ENCODE measurements around the gene TMOD2. TPM values are rescaled to one million over a fixed set of nuclear protein-coding genes. Genes with fewer than 3 reads are reported as not detected.
"Not testable (repeated sequence)": the region's sequence is repeated elsewhere in the genome, so short reads cannot be mapped to it uniquely, and the experiment has no call there.

The TMOD2 gene
- total and polyA plus RNA-seq, 11 donors: 1.3 to 10.9 (median 6.1) TPM

GRCh38 chr15:51782357-51782896, 31.0 kb downstream of the TMOD2 start:
- intact Hi-C loops (cut with DNase I): loop anchor here in 1 of 10 donors (10.0 kb wide), 1 partner anchor 122 kb away; no protein-coding TSS in a partner anchor
- TF ChIP-seq CTCF (IDR thresholded peaks at IDR 0.05) (peak in 4 of 12 donors; percentile 14 to 29 (median 22)), POLR2A (IDR thresholded peaks at IDR 0.05) (no peak)
- DNase-seq (no peak), ATAC-seq (no peak)
- Histone ChIP-seq H3K27me3 (no peaks in the 10 kb centered on the region), H3K4me3 (no peak overlapping the region), H3K27ac (no peak overlapping the region), H3K4me1 (no peaks in the 10 kb centered on the region), H3K9me3 (no peaks in the 10 kb centered on the region), H3K36me3 (peaks cover 0 to 77% (median 46%) of the 10 kb centered on the region in 9 donors)
- WGBS, 4 donors: 80 to 88% (median 81%) methylated on average over 7 of the region's 7 CpGs

- intact Hi-C loops (cut with DNase I): loop anchor here in 1 of 10 donors (10.0 kb wide), 1 partner anchor 121 kb away; no protein-coding TSS in a partner anchor
- ATAC-seq: no peak
- no peaks in the 10 kb centered on the region for H3K27me3 ChIP-seq
- 95 to 97% (median 96%) methylated on average over 3 of the region's 3 CpGs for WGBS, 4 donors
- peaks cover 0 to 72% (median 45%) of the 10 kb centered on the region in 9 donors for H3K36me3 ChIP-seq
- no peak overlapping the region for H3K27ac ChIP-seq
- no peak overlapping the region for H3K4me3 ChIP-seq
- H3K9me3 ChIP-seq: no peaks in the 10 kb centered on the region
- no peak for DNase-seq
- TF ChIP-seq POLR2A (IDR thresholded peaks at IDR 0.05) (no peak), CTCF (IDR thresholded peaks at IDR 0.05) (no peak)
- H3K4me1 ChIP-seq: no peaks in the 10 kb centered on the region
These were observed 32.6 kb downstream of the TMOD2 start for GRCh38 chr15:51783967-51784366.

GRCh38 chr15:51787130-51787529, 35.7 kb downstream of the TMOD2 start:
- not testable (repeated sequence) for ATAC-seq, H3K9me3 ChIP-seq, H3K27ac ChIP-seq, H3K4me1 ChIP-seq, H3K27me3 ChIP-seq, H3K4me3 ChIP-seq, DNase-seq
- intact Hi-C loops (cut with DNase I): loop anchor here in 1 of 10 donors (10.0 kb wide), 1 partner anchor 118 kb away; no protein-coding TSS in a partner anchor
- H3K36me3 ChIP-seq: peaks cover 0 to 47% (median 31%) of the 10 kb centered on the region in 9 donors
- 90 to 98% (median 94%) methylated on average over 8 to 11 of the region's 11 CpGs for WGBS, 4 donors

- not testable (repeated sequence) for H3K27me3 ChIP-seq, ATAC-seq, H3K36me3 ChIP-seq, H3K4me3 ChIP-seq, H3K9me3 ChIP-seq, DNase-seq, H3K27ac ChIP-seq
- intact Hi-C loops (cut with DNase I): loop anchor here in 2 of 10 donors (5.0 to 10.0 kb wide), 2 partner anchors 90 to 112 kb away; no protein-coding TSS in a partner anchor
- H3K4me1 ChIP-seq: peaks cover 0 to 19% (median 5%) of the 10 kb centered on the region in 12 donors
- 96 to 99% (median 97%) methylated on average over 4 of the region's 4 CpGs for WGBS, 4 donors
These were observed 41.1 kb downstream of the TMOD2 start for GRCh38 chr15:51792474-51792873.

- Histone ChIP-seq H3K36me3 (peaks cover 0 to 13% (median 3%) of the 10 kb centered on the region in 9 donors), H3K9me3 (peaks cover 0 to 4% (median 0%) of the 10 kb centered on the region in 12 donors), H3K4me1 (peaks cover 0 to 19% (median 5%) of the 10 kb centered on the region in 12 donors), H3K27ac (peak overlapping the region in 5 of 12 donors; percentile 14 to 32 (median 21)), H3K4me3 (no peak overlapping the region), H3K27me3 (no peaks in the 10 kb centered on the region)
- DNase-seq: peak; percentile 49 to 73 (median 62)
- ATAC-seq: peak in 3 of 4 donors; percentile 39 to 68 (median 59)
- TF ChIP-seq CTCF (IDR thresholded peaks at IDR 0.05) (no peak), POLR2A (IDR thresholded peaks at IDR 0.05) (no peak)
- intact Hi-C loops (cut with DNase I): loop anchor here in 2 of 10 donors (5.0 to 10.0 kb wide), 2 partner anchors 89 to 111 kb away; no protein-coding TSS in a partner anchor
- 49 to 59% (median 49%) methylated on average over 4 of the region's 4 CpGs for WGBS, 4 donors
These were observed 42.3 kb downstream of the TMOD2 start for GRCh38 chr15:51793521-51794305.

Data from heart left ventricle (tissue), 16 donors.